Gastrocnemius medialis (tissue), 4 donors: ENCODE measurements around the gene CDC14A. TPM values are rescaled to one million over a fixed set of nuclear protein-coding genes. Genes with fewer than 3 reads are reported as not detected.

ENCODE experiments used
- ATAC-seq, 2 donors: fragments of 150-250 bp; one replicate each; pipeline ENCODE4 v1.9.1; 2016
- DNase-seq, 2 donors: peaks; one replicate each; pipeline ENCODE4 v3.0.0-alpha.2; 2019
- H3K27ac ChIP-seq, 4 donors: fragments of 200-600 bp; sonication (generic); 1 replicate in 1 of 4; 2 replicates in 3 of 4; pipeline ENCODE4 v1.5.1; 2016 to 2018; ENCODE audit warnings: mild to moderate bottlenecking in 2 of 4, moderate library complexity in 1 of 4
- H3K27me3 ChIP-seq, 3 donors: fragments of 200-600 bp; sonication (generic) in 2 of 3; 1 replicate in 1 of 3; 2 replicates in 2 of 3; pipeline versions ENCODE4 v1.5.1 to v1.6.0; 2016 to 2019; ENCODE audit warnings: mild to moderate bottlenecking in 1 of 3, moderate library complexity in 1 of 3
- H3K36me3 ChIP-seq, 2 donors: fragments of 200-600 bp; sonication (generic) in 1 of 2; one replicate each; pipeline ENCODE4 v1.5.1; 2017 to 2018
- H3K4me1 ChIP-seq, 2 donors: fragments of 200-600 bp; sonication (generic) in 1 of 2; one replicate each; pipeline ENCODE4 v1.5.1; 2016 to 2017; ENCODE audit warnings: mild to moderate bottlenecking in 2 of 2
- H3K4me3 ChIP-seq, 4 donors: fragments of 200-600 bp; sonication (generic) in 3 of 4; 1 replicate in 1 of 4; 2 replicates in 3 of 4; pipeline ENCODE4 v1.5.1; 2016 to 2019; ENCODE audit warnings: mild to moderate bottlenecking in 2 of 4
- H3K9me3 ChIP-seq, 3 donors: fragments of 200-600 bp; sonication (generic) in 2 of 3; 1 replicate in 1 of 3; 2 replicates in 2 of 3; pipeline ENCODE4 v1.5.1; 2016 to 2019
- POLR2A ChIP-seq, 2 donors: fragments of 450-650 bp; IDR thresholded peaks; one replicate each; pipeline ENCODE4 v1.6.1; 2017; ENCODE audit warnings: antibody characterized with exemption in 2 of 2, mild to moderate bottlenecking in 2 of 2, moderate library complexity in 2 of 2
- in situ Hi-C, 4 donors: fragments of 200-750 bp; cut with MboI; loops; one replicate each; pipeline versions ENCODE4 v1.15.0 to v1.8.0; 2017; ENCODE audit warnings: low sequenced_read_pairs in 4 of 4
- intact Hi-C: fragments of 100-400 bp; cut with DNase I; formaldehyde crosslinking; loops from one replicate; pipeline ENCODE4 v1.15.1; 2023; ENCODE audit warnings: low total_unique reads
- total RNA-seq, 4 donors: library from RNA; depleted of rRNA; stranded (reverse); fragments of >200 nt; gene quantifications; one replicate each; pipeline versions ENCODE4 v1.1.0 to v1.2.3, GENCODE V29; 2016
- TF ChIP-seq, protein P1 (sequence below), 5 experiments: fragments of 450-650 bp in 3 of 5; fragments of 200-600 bp in 2 of 5; sonication (generic) in 2 of 5; IDR thresholded peaks in 4 of 5; conservative IDR thresholded peaks in 1 of 5; 1 replicate in 4 of 5; 2 replicates in 1 of 5; pipeline ENCODE4 v1.5.1; 2016 to 2019; ENCODE audit warnings: antibody characterized with exemption in 5 of 5, mild to moderate bottlenecking in 3 of 5, moderate library complexity in 3 of 5

The CDC14A gene
- total RNA-seq, 4 donors from 2014 or later, result 2.1 to 10.0 (median 6.0) TPM

DNA sequence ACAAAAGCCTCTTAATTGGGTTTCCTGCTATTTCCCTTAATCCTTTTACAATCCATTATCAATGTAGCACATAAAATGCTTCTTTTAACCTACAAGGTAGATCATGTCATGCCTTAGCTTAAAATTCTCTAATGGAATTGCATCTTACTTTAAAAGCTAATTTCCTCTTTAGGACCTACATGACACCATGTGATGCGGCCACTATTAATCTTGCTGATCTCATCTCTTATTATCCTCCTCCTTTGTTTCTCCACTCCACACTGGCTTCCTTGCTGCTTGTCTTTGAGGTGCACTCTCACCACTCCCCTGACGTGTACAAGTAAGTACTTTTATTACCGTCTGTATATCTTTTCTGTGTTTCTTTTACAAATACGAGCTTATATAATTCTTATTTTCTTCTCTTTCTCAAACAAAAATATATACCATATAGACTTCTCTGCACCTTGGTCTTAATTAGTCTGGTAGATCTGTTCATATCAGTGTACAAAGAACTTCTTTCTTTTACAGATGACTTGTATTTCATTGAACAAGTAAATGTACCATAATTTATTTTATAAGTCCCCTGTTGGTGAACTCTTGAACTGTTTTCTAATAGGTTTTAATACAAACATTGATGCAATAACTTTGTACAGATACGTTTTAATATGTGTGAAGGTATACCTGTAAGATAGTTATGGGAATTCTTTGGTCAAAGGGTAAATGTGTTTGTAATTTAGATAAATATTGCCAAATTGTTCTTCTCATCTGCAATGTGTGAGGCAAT lies 213.8 kb downstream of the CDC14A start:
- TF ChIP-seq, protein P1, sequence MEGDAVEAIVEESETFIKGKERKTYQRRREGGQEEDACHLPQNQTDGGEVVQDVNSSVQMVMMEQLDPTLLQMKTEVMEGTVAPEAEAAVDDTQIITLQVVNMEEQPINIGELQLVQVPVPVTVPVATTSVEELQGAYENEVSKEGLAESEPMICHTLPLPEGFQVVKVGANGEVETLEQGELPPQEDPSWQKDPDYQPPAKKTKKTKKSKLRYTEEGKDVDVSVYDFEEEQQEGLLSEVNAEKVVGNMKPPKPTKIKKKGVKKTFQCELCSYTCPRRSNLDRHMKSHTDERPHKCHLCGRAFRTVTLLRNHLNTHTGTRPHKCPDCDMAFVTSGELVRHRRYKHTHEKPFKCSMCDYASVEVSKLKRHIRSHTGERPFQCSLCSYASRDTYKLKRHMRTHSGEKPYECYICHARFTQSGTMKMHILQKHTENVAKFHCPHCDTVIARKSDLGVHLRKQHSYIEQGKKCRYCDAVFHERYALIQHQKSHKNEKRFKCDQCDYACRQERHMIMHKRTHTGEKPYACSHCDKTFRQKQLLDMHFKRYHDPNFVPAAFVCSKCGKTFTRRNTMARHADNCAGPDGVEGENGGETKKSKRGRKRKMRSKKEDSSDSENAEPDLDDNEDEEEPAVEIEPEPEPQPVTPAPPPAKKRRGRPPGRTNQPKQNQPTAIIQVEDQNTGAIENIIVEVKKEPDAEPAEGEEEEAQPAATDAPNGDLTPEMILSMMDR (IDR thresholded peaks at IDR 0.05 in 4 of 5, conservative IDR thresholded peaks at IDR 0.05 in 1 of 5), result no peak
- TF ChIP-seq POLR2A (IDR thresholded peaks at IDR 0.05), result no peak
- Histone ChIP-seq H3K27me3 (no peaks in the 10 kb centered on the region), H3K36me3 (no peaks in the 10 kb centered on the region), H3K9me3 (no peaks in the 10 kb centered on the region), H3K27ac (no peak overlapping the region), H3K4me1 (no peaks in the 10 kb centered on the region), H3K4me3 (no peak overlapping the region)
- DNase-seq (no peak), ATAC-seq (no peak)
- in situ Hi-C loops (no loop called here), intact Hi-C loops (no loop called here)

DNA sequence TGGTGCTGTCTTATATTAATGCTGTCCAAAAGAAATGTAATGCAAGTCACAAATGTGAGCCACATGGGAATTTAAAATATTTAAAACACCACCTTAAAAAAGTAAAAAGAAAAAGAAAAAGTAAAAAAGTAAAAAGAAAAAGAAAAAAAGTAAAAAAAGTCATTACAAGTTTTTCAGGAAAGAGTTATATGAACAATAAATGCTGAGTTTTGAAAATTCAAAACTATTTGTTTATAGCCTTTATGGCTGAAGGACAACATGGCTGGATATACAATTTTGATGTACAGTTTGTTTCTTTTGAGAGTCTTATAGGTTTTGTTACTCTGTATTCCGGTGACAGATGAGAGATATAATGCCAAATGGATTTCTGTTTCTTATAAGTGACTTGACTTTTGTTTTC lies 214.8 kb downstream of the CDC14A start:
- no peak for ATAC-seq

More for the DNA sequence above, 214.8 kb downstream of the CDC14A start:
- no peak for DNase-seq
- Histone ChIP-seq H3K27me3 (no peaks in the 10 kb centered on the region), H3K9me3 (no peaks in the 10 kb centered on the region), H3K27ac (no peak overlapping the region), H3K4me3 (no peak overlapping the region), H3K4me1 (no peaks in the 10 kb centered on the region), H3K36me3 (no peaks in the 10 kb centered on the region)
- in situ Hi-C loops (no loop called here), intact Hi-C loops (no loop called here)
- no peak for TF ChIP-seq POLR2A (IDR thresholded peaks at IDR 0.05)
- TF ChIP-seq, protein P1 (IDR thresholded peaks at IDR 0.05 in 4 of 5, conservative IDR thresholded peaks at IDR 0.05 in 1 of 5), result no peak

Other genes with a start within 250 kb of the CDC14A start
- 1 to 10 TPM in 3 of 4 donors, under 1 TPM in 1; 0.71 to 4.2 (median 1.6) TPM for gene SASS6, start 219.6 kb upstream of the CDC14A start, total RNA-seq
- 10 to 100 TPM in 3 of 4 donors, 1 to 10 TPM in 1; 5.5 to 22.6 (median 10.6) TPM for gene TRMT13, start 219.3 kb upstream of the CDC14A start, total RNA-seq
- gene LRRC39, start 174.2 kb upstream of the CDC14A start, total RNA-seq, result 10 to 100 TPM; 23.4 to 73.2 (median 42.1) TPM
- gene DBT, start 102.7 kb upstream of the CDC14A start, total RNA-seq, result 10 to 100 TPM in 1 of 4 donors, 1 to 10 TPM in 3; 7.6 to 11.3 (median 9.6) TPM
- gene RTCA, start 86.3 kb upstream of the CDC14A start, total RNA-seq, result 10 to 100 TPM; 22.3 to 32.8 (median 24.8) TPM
- gene GPR88, start 185.6 kb downstream of the CDC14A start, total RNA-seq, result under 1 TPM in 2 of 4 donors, not detected in 2; 0.31 to 0.70 TPM